ENCODE data around the gene ZNF652. TPM values are rescaled to one million over a fixed set of nuclear protein-coding genes. Genes with fewer than 3 reads are reported as not detected.

The ZNF652 gene
- total RNA-seq, 2 experiments from 2014 or later, result 33.7 to 34.9 TPM

DNA sequence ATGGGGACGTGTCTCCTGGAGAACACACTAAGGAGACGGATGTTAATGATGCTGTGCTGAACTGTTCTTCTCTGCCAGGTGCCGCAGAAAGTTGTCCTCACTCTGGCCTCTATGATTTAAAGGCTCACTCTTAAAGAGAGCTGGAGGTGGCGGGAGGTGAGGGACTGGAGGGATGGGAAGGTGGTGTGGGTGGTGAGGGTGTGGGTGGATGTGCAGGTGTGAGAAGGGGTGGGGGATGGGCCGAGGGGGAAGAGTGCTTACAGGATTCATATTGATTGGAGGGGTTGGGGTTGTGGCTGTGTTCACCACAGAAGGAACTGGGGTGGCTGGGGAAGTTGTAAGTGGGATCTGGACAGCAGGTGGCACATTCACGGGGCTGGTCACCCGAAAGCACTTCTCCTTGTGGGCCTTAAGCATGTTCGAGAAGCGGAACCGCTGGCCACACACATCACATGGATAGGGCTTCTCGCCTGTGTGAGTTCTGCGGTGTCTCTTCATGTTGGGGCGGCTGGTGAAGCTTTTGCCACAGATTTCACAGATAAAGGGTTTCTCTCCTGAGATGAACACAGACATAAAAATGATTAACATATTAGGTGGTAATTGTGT is 63.6 kb downstream of the ZNF652 start:
- TF ChIP-seq, protein P1, sequence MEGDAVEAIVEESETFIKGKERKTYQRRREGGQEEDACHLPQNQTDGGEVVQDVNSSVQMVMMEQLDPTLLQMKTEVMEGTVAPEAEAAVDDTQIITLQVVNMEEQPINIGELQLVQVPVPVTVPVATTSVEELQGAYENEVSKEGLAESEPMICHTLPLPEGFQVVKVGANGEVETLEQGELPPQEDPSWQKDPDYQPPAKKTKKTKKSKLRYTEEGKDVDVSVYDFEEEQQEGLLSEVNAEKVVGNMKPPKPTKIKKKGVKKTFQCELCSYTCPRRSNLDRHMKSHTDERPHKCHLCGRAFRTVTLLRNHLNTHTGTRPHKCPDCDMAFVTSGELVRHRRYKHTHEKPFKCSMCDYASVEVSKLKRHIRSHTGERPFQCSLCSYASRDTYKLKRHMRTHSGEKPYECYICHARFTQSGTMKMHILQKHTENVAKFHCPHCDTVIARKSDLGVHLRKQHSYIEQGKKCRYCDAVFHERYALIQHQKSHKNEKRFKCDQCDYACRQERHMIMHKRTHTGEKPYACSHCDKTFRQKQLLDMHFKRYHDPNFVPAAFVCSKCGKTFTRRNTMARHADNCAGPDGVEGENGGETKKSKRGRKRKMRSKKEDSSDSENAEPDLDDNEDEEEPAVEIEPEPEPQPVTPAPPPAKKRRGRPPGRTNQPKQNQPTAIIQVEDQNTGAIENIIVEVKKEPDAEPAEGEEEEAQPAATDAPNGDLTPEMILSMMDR (IDR thresholded peaks at IDR 0.05), result no peak
- intact Hi-C loops (cut with DNase I, micrococcal nuclease), result loop anchor here in 1 of 2 experiments (10.0 kb wide), 1 partner anchor 624 kb away; no protein-coding TSS in a partner anchor
- Mint-ChIP-seq H3K36me3 (ENCODE audit: low read depth) (peaks cover 53% of the 10 kb centered on the region), H3K27ac (no peak overlapping the region), H3K9me3 (no peaks in the 10 kb centered on the region), H3K27me3 (no peaks in the 10 kb centered on the region), H3K4me3 (no peak overlapping the region), H3K4me1 (ENCODE audit: low read depth) (no peaks in the 10 kb centered on the region)
- Histone ChIP-seq H3K4me1 (ENCODE audit: insufficient read depth, low read length) (no peaks in the 10 kb centered on the region), H3K27me3 (ENCODE audit: control insufficient read depth in 1 of 2, insufficient read depth in 2 of 2, low read length in 2 of 2) (no peaks in the 10 kb centered on the region), H3K27ac (ENCODE audit: low read depth in 1 of 2, low read length in 2 of 2) (no peak overlapping the region), H3K9me3 (ENCODE audit: control insufficient read depth in 1 of 2, insufficient read depth in 1 of 2, low read length in 2 of 2) (no peaks in the 10 kb centered on the region), H3K4me3 (ENCODE audit: low read length) (no peak overlapping the region), H3K36me3 (ENCODE audit: insufficient read depth, low read length) (peaks cover 44% of the 10 kb centered on the region)
- CTCF ChIA-PET, result no interaction called here
- DNase-seq, result no peak
- POLR2A ChIA-PET, result interaction anchor here (1.6 kb wide), 1 partner anchor 63 kb away, joined by 3 read pairs; no protein-coding TSS in a partner anchor
- no peak for ATAC-seq (ENCODE audit: poor library complexity)

DNA sequence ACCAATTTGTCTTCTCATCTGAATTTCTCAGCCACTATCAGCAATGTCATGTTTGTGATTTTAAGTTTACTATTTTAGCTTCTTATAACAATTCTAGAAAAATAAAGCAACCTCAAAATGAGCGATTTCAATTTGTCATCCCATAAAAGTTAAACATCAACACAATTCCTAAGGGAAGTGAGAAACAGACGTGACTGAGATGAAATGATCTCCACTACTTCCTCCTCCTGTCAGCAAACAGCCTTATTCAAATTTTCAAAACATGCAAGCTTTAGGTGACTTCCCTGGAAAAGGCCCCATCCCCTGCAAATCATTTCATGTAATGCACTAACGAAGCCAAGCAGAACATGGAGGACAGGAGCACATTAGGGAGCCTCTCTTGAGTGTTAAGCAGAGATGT is 64.9 kb downstream of the ZNF652 start:
- H3K27me3 ChIP-seq (ENCODE audit: control insufficient read depth in 1 of 2, insufficient read depth in 2 of 2, low read length in 2 of 2), result no peaks in the 10 kb centered on the region
- H3K4me3 ChIP-seq (ENCODE audit: low read length), result no peak overlapping the region
- no peak for ATAC-seq (ENCODE audit: poor library complexity)
- no peaks in the 10 kb centered on the region for H3K9me3 Mint-ChIP-seq
- H3K36me3 Mint-ChIP-seq (ENCODE audit: low read depth), result peaks cover 59% of the 10 kb centered on the region
- H3K4me1 ChIP-seq (ENCODE audit: insufficient read depth, low read length), result no peaks in the 10 kb centered on the region
- H3K9me3 ChIP-seq (ENCODE audit: control insufficient read depth in 1 of 2, insufficient read depth in 1 of 2, low read length in 2 of 2), result no peaks in the 10 kb centered on the region
- H3K36me3 ChIP-seq (ENCODE audit: insufficient read depth, low read length), result peaks cover 40% of the 10 kb centered on the region
- H3K27me3 Mint-ChIP-seq, result no peaks in the 10 kb centered on the region
- H3K4me1 Mint-ChIP-seq (ENCODE audit: low read depth), result no peaks in the 10 kb centered on the region
- H3K27ac ChIP-seq (ENCODE audit: low read depth in 1 of 2, low read length in 2 of 2), result no peak overlapping the region
- H3K27ac Mint-ChIP-seq, result no peak overlapping the region
- no peak overlapping the region for H3K4me3 Mint-ChIP-seq
- ChIA-PET POLR2A (interaction anchor here (0.5 to 1.6 kb wide), 2 partner anchors 45 to 64 kb away, joined by 3 to 5 read pairs; no protein-coding TSS in a partner anchor), CTCF (interaction anchor here (0.5 to 1.5 kb wide), 2 partner anchors 8 to 237 kb away, joined by 3 read pairs; no protein-coding TSS in a partner anchor)
- TF ChIP-seq, protein P1 (IDR thresholded peaks at IDR 0.05), result no peak
- no peak for DNase-seq
- intact Hi-C loops (cut with DNase I, micrococcal nuclease), result loop anchor here in 1 of 2 experiments (10.0 kb wide), 1 partner anchor 622 kb away; no protein-coding TSS in a partner anchor

DNA sequence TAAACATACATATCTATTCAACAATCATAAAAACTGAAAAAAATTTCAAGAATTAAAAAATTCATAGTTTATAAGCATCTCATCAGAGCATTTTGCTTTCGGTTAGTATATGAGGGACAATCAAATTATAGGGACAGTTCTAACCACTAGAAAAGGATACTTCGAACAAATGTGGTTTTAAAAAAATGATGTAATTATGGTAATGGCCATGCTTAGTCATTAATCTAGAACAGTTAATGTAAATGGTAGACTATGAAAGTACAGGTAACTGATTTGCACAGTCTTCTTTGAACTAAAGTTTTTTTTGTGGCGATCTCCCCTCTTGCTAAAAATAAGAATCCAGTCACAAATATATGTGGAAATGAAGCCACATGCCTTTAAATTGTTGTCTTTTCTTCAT is 67.9 kb downstream of the ZNF652 start:
- Mint-ChIP-seq H3K4me1 (ENCODE audit: low read depth) (no peaks in the 10 kb centered on the region), H3K9me3 (no peaks in the 10 kb centered on the region), H3K27me3 (no peaks in the 10 kb centered on the region), H3K36me3 (ENCODE audit: low read depth) (peaks cover 35% of the 10 kb centered on the region), H3K27ac (no peak overlapping the region), H3K4me3 (no peak overlapping the region)
- intact Hi-C loops (cut with DNase I, micrococcal nuclease), result loop anchor here in 1 of 2 experiments (5.0 to 10.0 kb wide), 2 partner anchors 62 to 619 kb away; partner anchors contain the start of gene PHOSPHO1
- no peaks in the 10 kb centered on the region for H3K4me1 ChIP-seq (ENCODE audit: insufficient read depth, low read length)
- no peaks in the 10 kb centered on the region for H3K9me3 ChIP-seq (ENCODE audit: control insufficient read depth in 1 of 2, insufficient read depth in 1 of 2, low read length in 2 of 2)
- no peak overlapping the region for H3K4me3 ChIP-seq (ENCODE audit: low read length)
- H3K27me3 ChIP-seq (ENCODE audit: control insufficient read depth in 1 of 2, insufficient read depth in 2 of 2, low read length in 2 of 2), result no peaks in the 10 kb centered on the region
- ChIA-PET CTCF (interaction anchor here (0.9 kb wide), 1 partner anchor 105 kb away, joined by 3 read pairs; no protein-coding TSS in a partner anchor), POLR2A (interaction anchor here (1.0 kb wide), 1 partner anchor 102 kb away, joined by 5 read pairs; no protein-coding TSS in a partner anchor)
- TF ChIP-seq, protein P1 (IDR thresholded peaks at IDR 0.05), result no peak
- H3K27ac ChIP-seq (ENCODE audit: low read depth in 1 of 2, low read length in 2 of 2), result no peak overlapping the region
- no peak for DNase-seq
- ATAC-seq (ENCODE audit: poor library complexity), result no peak
- peaks cover 30% of the 10 kb centered on the region for H3K36me3 ChIP-seq (ENCODE audit: insufficient read depth, low read length)
